ENCODE data around the gene CCDC80.

The CCDC80 gene

DNA sequence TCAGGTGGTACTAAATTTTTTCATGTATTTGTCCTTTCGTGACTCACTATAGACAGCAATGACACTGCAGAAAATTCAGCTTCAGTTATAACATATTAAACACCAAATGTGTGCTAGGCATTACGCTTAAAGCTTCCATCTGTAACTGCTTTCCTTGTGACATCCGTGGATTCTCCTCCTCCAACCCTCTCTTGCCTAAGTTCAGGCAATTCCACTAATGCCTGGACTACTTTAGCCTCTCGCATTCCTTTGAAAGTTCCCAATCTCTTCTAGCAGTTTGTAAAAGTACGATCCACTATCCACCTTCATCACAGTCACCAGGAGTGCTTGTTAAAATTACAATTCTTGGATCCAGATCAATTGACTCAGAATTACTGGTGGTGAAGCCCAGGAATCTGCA lies 17.7 kb downstream of the CCDC80 start:
- DNase-seq (ENCODE audit: low spot score): no peak
- CTCF ChIA-PET: no interaction called here
- H3K27ac ChIP-seq: no peak overlapping the region
- TF ChIP-seq, protein P1, sequence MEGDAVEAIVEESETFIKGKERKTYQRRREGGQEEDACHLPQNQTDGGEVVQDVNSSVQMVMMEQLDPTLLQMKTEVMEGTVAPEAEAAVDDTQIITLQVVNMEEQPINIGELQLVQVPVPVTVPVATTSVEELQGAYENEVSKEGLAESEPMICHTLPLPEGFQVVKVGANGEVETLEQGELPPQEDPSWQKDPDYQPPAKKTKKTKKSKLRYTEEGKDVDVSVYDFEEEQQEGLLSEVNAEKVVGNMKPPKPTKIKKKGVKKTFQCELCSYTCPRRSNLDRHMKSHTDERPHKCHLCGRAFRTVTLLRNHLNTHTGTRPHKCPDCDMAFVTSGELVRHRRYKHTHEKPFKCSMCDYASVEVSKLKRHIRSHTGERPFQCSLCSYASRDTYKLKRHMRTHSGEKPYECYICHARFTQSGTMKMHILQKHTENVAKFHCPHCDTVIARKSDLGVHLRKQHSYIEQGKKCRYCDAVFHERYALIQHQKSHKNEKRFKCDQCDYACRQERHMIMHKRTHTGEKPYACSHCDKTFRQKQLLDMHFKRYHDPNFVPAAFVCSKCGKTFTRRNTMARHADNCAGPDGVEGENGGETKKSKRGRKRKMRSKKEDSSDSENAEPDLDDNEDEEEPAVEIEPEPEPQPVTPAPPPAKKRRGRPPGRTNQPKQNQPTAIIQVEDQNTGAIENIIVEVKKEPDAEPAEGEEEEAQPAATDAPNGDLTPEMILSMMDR (conservative IDR thresholded peaks at IDR 0.05; ENCODE audit: low read depth): no peak
- POLR2A ChIA-PET (ENCODE audit: low non-redundant PET): no interaction called here

- ChIA-PET POLR2A (ENCODE audit: low non-redundant PET) (no interaction called here), CTCF (interaction anchor here (1.2 kb wide), 1 partner anchor 360 kb away, joined by 4 read pairs; no protein-coding TSS in a partner anchor)
- no peak for DNase-seq (ENCODE audit: low spot score)
- TF ChIP-seq, protein P1 (conservative IDR thresholded peaks at IDR 0.05; ENCODE audit: low read depth): no peak
- no peak overlapping the region for H3K27ac ChIP-seq
Measured at GRCh38 chr3:112619295-112619694, 21.6 kb downstream of the CCDC80 start.

- CTCF ChIA-PET: no interaction called here
- POLR2A ChIA-PET (ENCODE audit: low non-redundant PET): no interaction called here
- TF ChIP-seq, protein P1 (conservative IDR thresholded peaks at IDR 0.05; ENCODE audit: low read depth): no peak
- no peak overlapping the region for H3K27ac ChIP-seq
- no peak for DNase-seq (ENCODE audit: low spot score)
Measured at GRCh38 chr3:112617285-112617684, 23.7 kb downstream of the CCDC80 start.

DNA sequence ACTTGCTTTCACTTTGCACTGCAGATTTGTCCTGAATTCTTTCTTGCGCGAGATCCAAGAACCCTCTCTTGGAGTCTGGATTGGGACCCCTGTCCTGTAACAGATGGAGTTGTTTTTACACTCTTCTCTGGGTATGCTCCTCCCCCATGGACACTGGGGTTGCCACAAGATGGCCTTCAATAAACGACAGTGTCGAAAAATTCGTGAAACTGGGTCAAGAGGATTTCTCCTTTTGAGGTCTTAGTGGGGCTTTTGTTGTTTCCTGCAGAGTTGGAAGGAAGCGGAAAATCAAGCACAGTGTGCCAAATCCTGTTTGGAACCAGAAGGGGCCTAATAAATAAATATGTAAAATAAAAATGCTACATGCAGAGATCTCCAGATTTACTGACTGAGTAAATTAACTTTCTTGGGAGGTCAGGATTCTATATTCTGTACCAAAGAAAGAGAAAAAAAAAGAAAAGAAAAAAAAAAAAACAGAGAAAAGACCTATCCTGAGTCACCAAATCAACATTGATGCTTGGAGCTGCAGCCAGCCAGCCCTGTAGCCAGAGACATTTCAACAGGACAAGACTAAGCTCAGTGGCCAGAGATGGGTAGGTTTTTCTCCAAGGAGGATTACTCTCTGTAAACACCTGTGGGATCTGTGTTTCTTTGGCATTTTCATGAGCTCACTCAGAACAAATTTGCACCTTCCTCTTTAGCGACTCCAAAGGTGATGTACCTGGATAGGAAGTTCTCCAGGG lies 24.8 kb downstream of the CCDC80 start:
- ChIA-PET POLR2A (ENCODE audit: low non-redundant PET) (no interaction called here), CTCF (interaction anchor here (0.7 kb wide), 1 partner anchor 219 kb away, joined by 3 read pairs; no protein-coding TSS in a partner anchor)
- no peak for DNase-seq (ENCODE audit: low spot score)
- no peak overlapping the region for H3K27ac ChIP-seq
- TF ChIP-seq, protein P1 (conservative IDR thresholded peaks at IDR 0.05; ENCODE audit: low read depth): no peak

DNA sequence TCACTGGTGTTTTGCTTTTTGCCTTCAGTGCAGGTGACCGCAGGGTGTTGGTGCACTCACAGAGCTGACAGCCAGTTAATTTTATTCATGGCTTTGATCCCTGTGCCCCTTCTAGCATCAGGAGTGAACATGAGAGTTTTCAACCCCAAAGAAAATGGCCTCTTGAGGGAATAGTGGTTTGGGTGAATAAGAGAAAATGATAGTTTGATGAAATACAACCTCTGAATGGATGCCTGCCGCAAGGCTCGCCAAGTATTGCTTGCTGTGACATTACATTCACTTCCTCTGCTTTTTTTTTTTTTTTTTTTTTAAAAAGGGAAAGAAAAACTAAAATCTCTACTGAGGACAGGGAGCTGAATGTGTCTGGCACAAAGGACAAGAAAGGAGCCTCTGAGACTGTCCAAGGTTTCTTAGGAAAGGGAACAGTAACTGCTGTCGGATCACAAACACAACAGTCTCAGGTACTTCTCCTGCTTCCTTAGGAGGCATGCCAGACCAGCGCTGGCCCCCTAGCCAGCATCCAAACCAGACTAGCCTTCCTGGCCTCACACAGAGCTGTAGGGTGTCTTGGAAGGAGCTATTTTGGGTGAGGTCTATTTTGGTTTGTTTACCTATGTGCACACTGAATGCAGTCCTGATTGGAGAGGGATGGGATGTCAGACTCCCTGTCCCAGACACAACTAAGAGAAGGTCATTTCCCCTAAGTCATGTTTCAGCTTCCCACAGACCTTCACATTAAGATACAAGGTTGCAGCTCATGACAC lies 29.0 kb downstream of the CCDC80 start:
- no peak for DNase-seq (ENCODE audit: low spot score)
- TF ChIP-seq, protein P1 (conservative IDR thresholded peaks at IDR 0.05; ENCODE audit: low read depth): no peak
- no peak overlapping the region for H3K27ac ChIP-seq
- ChIA-PET CTCF (no interaction called here), POLR2A (ENCODE audit: low non-redundant PET) (no interaction called here)

DNA sequence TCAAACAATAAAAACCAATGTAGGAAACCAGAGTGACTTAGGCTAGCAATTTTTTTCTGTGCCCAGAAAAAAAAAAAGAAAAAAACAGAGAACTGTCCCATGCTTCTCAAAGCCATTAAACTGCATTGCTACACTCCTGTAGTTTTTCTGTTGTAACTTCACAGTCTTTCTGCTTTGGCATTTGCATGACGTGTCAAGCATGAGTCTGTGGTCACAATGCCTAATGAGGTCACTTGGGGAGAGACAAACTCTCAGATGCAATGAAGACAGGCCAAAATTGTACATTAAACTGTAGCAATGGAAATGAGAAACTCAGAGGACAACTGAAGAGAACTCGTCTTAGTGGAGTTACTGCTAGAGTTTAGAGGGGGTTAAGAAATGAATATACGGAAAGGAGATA lies 30.8 kb downstream of the CCDC80 start:
- ChIA-PET CTCF (interaction anchor here (0.6 kb wide), 1 partner anchor 1735 kb away, joined by 3 read pairs; no protein-coding TSS in a partner anchor), POLR2A (ENCODE audit: low non-redundant PET) (no interaction called here)
- no peak overlapping the region for H3K27ac ChIP-seq
- TF ChIP-seq, protein P1 (conservative IDR thresholded peaks at IDR 0.05; ENCODE audit: low read depth): no peak
- DNase-seq (ENCODE audit: low spot score): no peak
